Mesenchymal stem cell (in vitro differentiated cells and primary cell): ENCODE results near the gene NUP210.

Source experiments
- DNase-seq: peaks from one replicate; pipeline ENCODE4 v3.0.0-alpha.2; 2013
- H2AFZ ChIP-seq: one replicate; pipeline ENCODE4 v1.6.1; 2013; ENCODE audit warnings: low read depth, mild to moderate bottlenecking, control low read depth, inconsistent platforms, low read length, moderate library complexity
- H2AK5ac ChIP-seq: 2 replicates; pipeline ENCODE4 v1.6.1; 2013; ENCODE audit warnings: low read length, moderate library complexity, mild to moderate bottlenecking, inconsistent platforms; ENCODE audit not compliant: severe bottlenecking
- H2BK120ac ChIP-seq: one replicate; pipeline ENCODE4 v1.6.1; 2013; ENCODE audit warnings: low read depth, mild to moderate bottlenecking, inconsistent platforms, low read length, moderate library complexity
- H2BK12ac ChIP-seq, 2 experiments: one replicate each; pipeline ENCODE4 v1.6.1; 2013; ENCODE audit warnings: inconsistent platforms in 2 of 2, low read length in 2 of 2, mild to moderate bottlenecking in 2 of 2, moderate library complexity in 2 of 2, control low read depth in 1 of 2
- H2BK15ac ChIP-seq: one replicate; pipeline ENCODE4 v1.6.1; 2013; ENCODE audit warnings: mild to moderate bottlenecking, low read depth, inconsistent platforms; ENCODE audit not compliant: poor library complexity, severe bottlenecking
- H2BK5ac ChIP-seq: 2 replicates; pipeline ENCODE4 v1.6.1; 2013; ENCODE audit warnings: low read depth, mild to moderate bottlenecking, low read length, control low read depth, inconsistent platforms; ENCODE audit not compliant: poor library complexity, severe bottlenecking
- H3K14ac ChIP-seq, 2 experiments: one replicate each; pipeline ENCODE4 v1.6.1; 2013; ENCODE audit warnings: inconsistent platforms in 2 of 2, low read length in 2 of 2, control low read depth in 1 of 2, mild to moderate bottlenecking in 1 of 2, moderate library complexity in 1 of 2
- H3K18ac ChIP-seq, 2 experiments: one replicate each; pipeline ENCODE4 v1.6.1; 2013; ENCODE audit warnings: inconsistent platforms in 2 of 2, low read length in 2 of 2, control low read depth in 1 of 2, low read depth in 1 of 2, mild to moderate bottlenecking in 1 of 2
- H3K23ac ChIP-seq, 2 experiments: one replicate each; pipeline ENCODE4 v1.6.1; 2013; ENCODE audit warnings: inconsistent platforms in 2 of 2, low read length in 2 of 2, mild to moderate bottlenecking in 2 of 2, moderate library complexity in 2 of 2, control low read depth in 1 of 2
- H3K27ac ChIP-seq: 2 replicates; pipeline ENCODE4 v1.5.1; 2013; ENCODE audit warnings: mild to moderate bottlenecking, moderate library complexity, low read length, control low read depth, inconsistent platforms; ENCODE audit not compliant: poor library complexity, severe bottlenecking
- H3K27me3 ChIP-seq, 2 experiments: 2 replicates each; pipeline versions ENCODE4 v1.6.1 to v1.7.0; 2013; ENCODE audit warnings: low read length in 2 of 2, mild to moderate bottlenecking in 2 of 2, moderate library complexity in 2 of 2, control low read depth in 1 of 2, inconsistent platforms in 1 of 2; ENCODE audit not compliant: control insufficient read depth in 1 of 2, insufficient read depth in 1 of 2
- H3K36me3 ChIP-seq, 2 experiments: 2 replicates each; pipeline versions ENCODE4 v1.6.1 to v1.7.0; 2013; ENCODE audit warnings: low read length in 2 of 2, control low read depth in 1 of 2, inconsistent platforms in 1 of 2, low read depth in 1 of 2, mild to moderate bottlenecking in 1 of 2; ENCODE audit not compliant: insufficient read depth in 2 of 2, control insufficient read depth in 1 of 2
- H3K4ac ChIP-seq, 2 experiments: one replicate each; pipeline ENCODE4 v1.6.1; 2013; ENCODE audit warnings: inconsistent platforms in 2 of 2, low read length in 2 of 2, mild to moderate bottlenecking in 2 of 2, moderate library complexity in 2 of 2, control low read depth in 1 of 2, low read depth in 1 of 2
- H3K4me1 ChIP-seq: 2 replicates; pipeline ENCODE4 v1.6.1; 2013; ENCODE audit warnings: low read depth, low read length, control low read depth; ENCODE audit not compliant: control insufficient read depth, insufficient read depth
- H3K4me2 ChIP-seq: 2 replicates; pipeline ENCODE4 v1.6.1; 2013; ENCODE audit warnings: low read length, mild to moderate bottlenecking, inconsistent platforms; ENCODE audit not compliant: poor library complexity, severe bottlenecking
- H3K4me3 ChIP-seq, 2 experiments: 2 replicates each; pipeline versions ENCODE4 v1.5.1 to v1.7.0; 2013; ENCODE audit warnings: low read length in 2 of 2, mild to moderate bottlenecking in 2 of 2, control low read depth in 1 of 2, low read depth in 1 of 2; ENCODE audit not compliant: insufficient read depth in 1 of 2
- H3K79me1 ChIP-seq: replicated peaks from 2 replicates; pipeline ENCODE4 v1.6.1; 2013; ENCODE audit warnings: mild to moderate bottlenecking, control low read depth, low read length, inconsistent platforms; ENCODE audit not compliant: poor library complexity, severe bottlenecking
- H3K9ac ChIP-seq: 2 replicates; pipeline ENCODE4 v1.7.0; 2013; ENCODE audit warnings: mild to moderate bottlenecking, low read length, moderate library complexity
- H3K9me3 ChIP-seq: 2 replicates; pipeline ENCODE4 v1.7.0; 2013; ENCODE audit warnings: mild to moderate bottlenecking, low read length; ENCODE audit not compliant: control insufficient read depth
- H4K8ac ChIP-seq: one replicate; pipeline ENCODE4 v1.6.1; 2013; ENCODE audit warnings: inconsistent platforms, mild to moderate bottlenecking, low read length, moderate library complexity
- H4K91ac ChIP-seq: one replicate; pipeline ENCODE4 v1.6.1; 2013; ENCODE audit warnings: mild to moderate bottlenecking, low read length, inconsistent platforms
- WGBS: methylation state at CpG from one replicate; pipeline ENCODE4 v1.1.7; 2013; ENCODE audit warnings: mixed read lengths; 5-methylcytosine and 5-hydroxymethylcytosine counted together

The NUP210 gene

DNA sequence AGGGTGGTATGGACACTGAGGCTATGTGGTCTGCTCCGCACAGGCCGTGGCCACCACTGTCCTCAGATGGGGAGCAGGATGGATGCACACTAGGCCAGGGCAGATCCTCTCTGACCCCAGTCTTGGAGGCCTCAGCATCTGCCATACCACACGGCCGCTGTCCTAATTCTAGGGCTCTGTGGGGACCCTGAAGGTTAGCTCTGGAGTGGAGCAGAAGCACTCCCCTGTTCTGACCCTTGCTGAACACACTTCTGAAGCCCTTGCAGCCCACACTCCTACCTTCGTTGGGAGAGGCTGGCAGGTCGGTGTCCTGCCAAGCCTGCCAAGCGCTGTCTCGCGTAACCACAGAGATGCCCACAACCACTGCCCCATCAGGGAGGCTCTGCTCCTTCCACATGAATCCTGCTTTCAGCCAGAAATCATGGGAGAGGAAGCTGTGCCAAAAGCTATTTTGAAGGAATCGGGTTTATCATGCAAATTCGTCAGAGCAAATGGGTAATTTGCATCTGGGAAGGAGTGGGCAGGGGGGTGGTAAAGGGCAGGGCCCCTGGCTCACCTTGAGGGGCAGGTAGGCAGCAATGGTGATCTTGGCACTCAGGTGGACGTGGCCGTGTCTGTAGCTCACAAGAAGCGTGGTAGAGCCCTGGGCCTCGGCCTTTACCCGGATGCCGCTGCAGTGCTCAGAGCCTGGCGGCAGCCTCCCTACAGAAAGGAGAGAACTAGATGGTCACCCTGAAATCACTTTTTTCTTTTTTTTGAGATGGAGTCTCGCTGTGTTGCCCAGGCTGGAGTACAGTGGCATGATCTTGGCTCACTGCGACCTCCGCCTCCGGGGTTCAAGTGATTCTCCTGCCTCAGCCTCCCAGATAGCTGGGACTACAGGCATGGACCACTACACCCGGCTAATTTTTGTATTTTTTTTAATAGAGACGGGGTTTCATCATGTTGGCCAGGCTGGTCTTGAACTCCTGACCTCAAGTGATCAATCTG is 54.4 kb downstream of the NUP210 start:
- Histone ChIP-seq H2BK120ac (no peak overlapping the region), H3K23ac (no peak overlapping the region), H3K4me1 (peaks cover 8% of the 10 kb centered on the region), H3K27me3 (peaks cover 0 to 59% of the 10 kb centered on the region in 2 experiments), H3K14ac (peak overlapping the region in 1 of 2 experiments; percentile 69), H3K4me3 (no peak overlapping the region), H2BK5ac (no peak overlapping the region), H2BK12ac (no peak overlapping the region), H2BK15ac (no peak overlapping the region), H3K9ac (no peak overlapping the region), H2AK5ac (peak overlapping the region; percentile 4), H3K36me3 (no peaks in the 10 kb centered on the region), H2AFZ (no peak overlapping the region), H3K4ac (no peak overlapping the region), H3K27ac (no peak overlapping the region), H4K8ac (peak overlapping the region; percentile 22), H3K4me2 (no peak overlapping the region), H3K79me1 (no peaks in the 10 kb centered on the region), H3K9me3 (no peaks in the 10 kb centered on the region), H3K18ac (peak overlapping the region in 1 of 2 experiments; percentile 59), H4K91ac (no peak overlapping the region)
- 85% methylated on average over 24 of the region's 24 CpGs for WGBS
- no peak for DNase-seq

DNA sequence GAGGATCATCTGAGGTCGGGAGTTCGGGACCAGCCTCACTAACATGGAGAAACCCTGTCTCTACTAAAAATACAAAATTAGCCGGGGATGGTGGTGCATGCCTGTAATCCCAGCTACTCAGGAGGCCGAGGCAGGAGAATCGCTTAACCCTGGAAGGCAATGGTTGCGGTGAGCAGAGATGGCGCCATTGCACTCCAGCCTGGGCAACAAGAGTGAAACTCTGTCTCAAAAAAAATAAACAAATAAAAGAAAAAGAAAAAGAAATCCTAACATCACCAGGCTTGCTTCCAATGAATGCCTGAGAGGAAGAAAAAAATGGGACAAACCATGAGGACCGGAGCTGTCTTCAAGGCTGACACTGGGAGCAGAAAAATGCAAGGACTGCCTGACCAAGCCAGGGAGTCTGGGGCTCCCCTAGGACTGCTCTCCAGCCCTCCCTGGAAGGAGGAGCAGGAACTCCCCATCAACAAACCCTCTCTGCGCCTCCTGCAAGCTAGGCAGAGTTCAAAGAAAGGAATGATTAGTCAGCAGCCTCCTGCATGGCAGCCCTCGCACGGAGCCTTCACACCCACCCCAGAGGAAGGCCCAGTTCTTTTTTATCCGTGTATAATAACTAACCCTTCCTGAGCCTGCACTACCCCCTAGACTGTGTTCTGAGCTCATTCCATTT is 55.4 kb downstream of the NUP210 start:
- peaks cover 0 to 50% of the 10 kb centered on the region in 2 experiments for H3K27me3 ChIP-seq
- H3K18ac ChIP-seq: peak overlapping the region in 1 of 2 experiments; percentile 59
- H2BK120ac ChIP-seq: no peak overlapping the region
- H3K9me3 ChIP-seq: no peaks in the 10 kb centered on the region
- H3K79me1 ChIP-seq: no peaks in the 10 kb centered on the region
- no peak overlapping the region for H2BK5ac ChIP-seq
- peak; percentile 23 for DNase-seq
- H4K91ac ChIP-seq: no peak overlapping the region
- no peak overlapping the region for H2BK15ac ChIP-seq
- H3K4me2 ChIP-seq: no peak overlapping the region
- no peak overlapping the region for H3K27ac ChIP-seq
- no peak overlapping the region for H2AK5ac ChIP-seq
- H3K23ac ChIP-seq: no peak overlapping the region
- H3K4me3 ChIP-seq: no peak overlapping the region
- no peak overlapping the region for H3K14ac ChIP-seq
- no peak overlapping the region for H4K8ac ChIP-seq
- no peak overlapping the region for H3K9ac ChIP-seq
- H3K4me1 ChIP-seq: peaks cover 8% of the 10 kb centered on the region
- no peak overlapping the region for H3K4ac ChIP-seq
- H2BK12ac ChIP-seq: no peak overlapping the region
- H3K36me3 ChIP-seq: no peaks in the 10 kb centered on the region
- no peak overlapping the region for H2AFZ ChIP-seq
- WGBS: 62% methylated on average over 9 of the region's 12 CpGs

DNA sequence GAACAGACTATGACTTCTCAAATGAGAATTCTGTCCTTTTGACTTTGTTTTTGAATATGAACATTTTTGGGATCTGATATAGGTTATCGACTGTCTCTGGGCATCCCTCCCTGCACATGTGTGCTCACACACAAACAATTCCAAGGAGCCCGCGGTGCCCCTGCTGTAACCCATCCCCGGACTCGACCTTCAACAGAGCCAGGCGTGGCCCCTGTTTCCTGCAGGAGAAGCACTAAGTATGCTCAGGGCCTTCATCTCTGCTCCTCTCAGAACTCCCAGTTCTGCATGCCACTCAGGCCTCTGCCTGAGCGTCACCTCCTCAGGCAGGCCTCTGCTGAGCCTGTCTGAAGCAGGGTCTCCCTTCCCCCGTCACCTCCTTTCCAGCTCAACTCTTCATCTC is 57.6 kb downstream of the NUP210 start:
- Histone ChIP-seq H3K4me3 (no peak overlapping the region), H3K18ac (no peak overlapping the region), H2AK5ac (no peak overlapping the region), H3K23ac (no peak overlapping the region), H3K27me3 (peaks cover 5 to 52% of the 10 kb centered on the region in 2 experiments), H2AFZ (no peak overlapping the region), H3K27ac (no peak overlapping the region), H3K9me3 (no peaks in the 10 kb centered on the region), H2BK15ac (no peak overlapping the region), H3K4ac (no peak overlapping the region), H3K79me1 (no peaks in the 10 kb centered on the region), H2BK12ac (no peak overlapping the region), H2BK5ac (no peak overlapping the region), H3K4me2 (no peak overlapping the region), H4K91ac (no peak overlapping the region), H2BK120ac (no peak overlapping the region), H3K4me1 (peaks cover 8% of the 10 kb centered on the region), H3K9ac (no peak overlapping the region), H3K36me3 (no peaks in the 10 kb centered on the region), H3K14ac (no peak overlapping the region), H4K8ac (no peak overlapping the region)
- WGBS: 95% methylated on average over 8 of the region's 8 CpGs
- no peak for DNase-seq

DNA sequence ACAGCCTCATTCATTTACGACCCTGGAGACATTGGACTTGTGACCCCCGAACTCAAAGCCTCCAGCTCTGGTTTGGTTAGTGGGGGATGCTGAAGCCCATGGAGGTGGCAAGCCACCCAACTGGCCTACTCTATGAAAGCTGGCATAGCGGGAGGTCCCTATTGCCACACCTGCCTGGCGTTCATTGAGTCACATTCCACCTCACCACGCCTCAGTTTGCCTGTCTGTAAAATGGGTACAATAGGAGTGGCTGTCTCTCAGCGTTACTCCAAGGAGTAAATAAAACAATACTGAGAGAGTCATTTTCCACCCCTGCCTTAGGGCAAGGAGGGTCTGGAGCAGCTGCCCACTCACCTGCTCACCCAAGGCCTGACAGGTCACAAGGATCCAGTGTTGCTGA is 60.2 kb downstream of the NUP210 start:
- no peak overlapping the region for H2BK120ac ChIP-seq
- H4K8ac ChIP-seq: no peak overlapping the region
- no peak overlapping the region for H4K91ac ChIP-seq
- no peaks in the 10 kb centered on the region for H3K36me3 ChIP-seq
- no peak overlapping the region for H3K9ac ChIP-seq
- H3K4me1 ChIP-seq: no peaks in the 10 kb centered on the region
- no peaks in the 10 kb centered on the region for H3K79me1 ChIP-seq
- no peak overlapping the region for H3K18ac ChIP-seq
- no peaks in the 10 kb centered on the region for H3K9me3 ChIP-seq
- DNase-seq: no peak
- H2AK5ac ChIP-seq: no peak overlapping the region
- no peak overlapping the region for H3K27ac ChIP-seq
- WGBS: 82% methylated on average over 6 of the region's 6 CpGs
- H2BK15ac ChIP-seq: no peak overlapping the region
- H2BK5ac ChIP-seq: no peak overlapping the region
- H3K4me3 ChIP-seq: no peak overlapping the region
- no peak overlapping the region for H3K14ac ChIP-seq
- H3K27me3 ChIP-seq: peaks cover 13 to 70% of the 10 kb centered on the region in 2 experiments
- H3K4ac ChIP-seq: no peak overlapping the region
- no peak overlapping the region for H2AFZ ChIP-seq
- no peak overlapping the region for H2BK12ac ChIP-seq
- no peak overlapping the region for H3K4me2 ChIP-seq
- H3K23ac ChIP-seq: no peak overlapping the region
